Mesothelial cell of epicardium (in vitro differentiated cells): ENCODE results near the gene SLC5A1. TPM values are rescaled to one million over a fixed set of nuclear protein-coding genes. Genes with fewer than 3 reads are reported as not detected.

Source experiments
- DNase-seq, 2 experiments: peaks; one replicate each; pipeline ENCODE4 v3.0.0; 2021; ENCODE audit warnings: low spot score in 2 of 2; ENCODE audit not compliant: unreplicated experiment in 2 of 2
- H3K27ac Mint-ChIP-seq: 2 replicates; pipeline ENCODE4 v1.8.0; 2021; ENCODE audit warnings: mixed read lengths
- H3K27me3 Mint-ChIP-seq: 2 replicates; pipeline ENCODE4 v1.8.0; 2021; ENCODE audit warnings: low read depth, mixed read lengths
- H3K36me3 Mint-ChIP-seq: 2 replicates; pipeline ENCODE4 v1.8.0; 2021; ENCODE audit warnings: mixed read lengths
- H3K4me1 Mint-ChIP-seq: 2 replicates; pipeline ENCODE4 v1.8.0; 2021; ENCODE audit warnings: mixed read lengths
- H3K4me3 Mint-ChIP-seq: 2 replicates; pipeline ENCODE4 v1.8.0; 2021; ENCODE audit warnings: mild to moderate bottlenecking, moderate library complexity, mixed read lengths
- H3K9me3 Mint-ChIP-seq: 2 replicates; pipeline ENCODE4 v1.8.0; 2021; ENCODE audit warnings: mixed read lengths
- CTCF ChIP-seq: fragments of 200-600 bp; sonication (generic); IDR thresholded peaks from one replicate; pipeline ENCODE4 v1.5.0; 2021; ENCODE audit warnings: antibody characterized with exemption; ENCODE audit not compliant: unreplicated experiment
- total RNA-seq: library from RNA; stranded (reverse); gene quantifications from 3 replicates; pipeline ENCODE4 v1.2.1, GENCODE V29; 2021

The SLC5A1 gene
- total RNA-seq, 1 donor from 2014 or later: not detected

DNA sequence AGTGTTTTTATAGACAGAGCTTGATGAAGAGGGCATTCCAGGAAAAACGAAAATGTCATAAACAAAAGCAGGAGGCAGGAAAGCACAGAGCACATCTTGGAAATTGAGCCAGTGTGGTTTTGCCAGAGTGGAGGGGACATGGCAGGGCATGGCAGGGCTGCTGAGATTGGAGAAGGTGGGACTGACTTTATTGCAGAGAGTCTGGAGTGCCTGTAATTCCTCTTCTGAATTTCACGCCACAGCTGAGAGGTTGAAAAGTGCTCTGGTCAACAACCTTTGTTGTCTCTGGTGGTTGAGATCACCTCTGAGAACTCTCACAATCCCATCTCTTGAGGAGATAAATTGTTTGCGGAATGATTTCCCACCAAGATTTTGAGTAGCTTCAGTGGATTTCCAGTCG lies 16.4 kb downstream of the SLC5A1 start:
- H3K36me3 Mint-ChIP-seq: no peaks in the 10 kb centered on the region
- H3K27me3 Mint-ChIP-seq: peaks cover 27% of the 10 kb centered on the region
- no peak overlapping the region for H3K27ac Mint-ChIP-seq
- H3K4me1 Mint-ChIP-seq: peaks cover 2% of the 10 kb centered on the region
- no peak overlapping the region for H3K4me3 Mint-ChIP-seq
- no peak for DNase-seq
- no peaks in the 10 kb centered on the region for H3K9me3 Mint-ChIP-seq
- no peak for TF ChIP-seq CTCF

GRCh38 chr22:32063701-32064100 lies 20.6 kb downstream of the SLC5A1 start:
- peaks cover 47% of the 10 kb centered on the region for H3K27me3 Mint-ChIP-seq
- H3K27ac Mint-ChIP-seq: no peak overlapping the region
- H3K9me3 Mint-ChIP-seq: no peaks in the 10 kb centered on the region
- no peak for DNase-seq
- no peak overlapping the region for H3K4me3 Mint-ChIP-seq
- TF ChIP-seq CTCF: no peak
- peaks cover 2% of the 10 kb centered on the region for H3K4me1 Mint-ChIP-seq
- no peaks in the 10 kb centered on the region for H3K36me3 Mint-ChIP-seq

GRCh38 chr22:32066820-32067219 lies 23.8 kb downstream of the SLC5A1 start:
- Mint-ChIP-seq H3K27ac (no peak overlapping the region), H3K27me3 (peaks cover 45% of the 10 kb centered on the region), H3K9me3 (no peaks in the 10 kb centered on the region), H3K36me3 (no peaks in the 10 kb centered on the region), H3K4me1 (no peaks in the 10 kb centered on the region), H3K4me3 (no peak overlapping the region)
- no peak for DNase-seq
- no peak for TF ChIP-seq CTCF

GRCh38 chr22:32067613-32068012 lies 24.6 kb downstream of the SLC5A1 start:
- Mint-ChIP-seq H3K9me3 (no peaks in the 10 kb centered on the region), H3K4me3 (no peak overlapping the region), H3K27ac (no peak overlapping the region), H3K27me3 (peaks cover 44% of the 10 kb centered on the region), H3K36me3 (no peaks in the 10 kb centered on the region), H3K4me1 (no peaks in the 10 kb centered on the region)
- DNase-seq: no peak
- TF ChIP-seq CTCF: no peak

- no peak for DNase-seq
- Mint-ChIP-seq H3K9me3 (no peaks in the 10 kb centered on the region), H3K4me1 (no peaks in the 10 kb centered on the region), H3K36me3 (no peaks in the 10 kb centered on the region), H3K27me3 (peaks cover 45% of the 10 kb centered on the region), H3K27ac (no peak overlapping the region), H3K4me3 (no peak overlapping the region)
- TF ChIP-seq CTCF: no peak
Observed at GRCh38 chr22:32069579-32070372, 26.7 kb downstream of the SLC5A1 start.
